ENCODE measurements around the gene PSG1.
"Not testable (repeated sequence)": the region's sequence is repeated elsewhere in the genome, so short reads cannot be mapped to it uniquely, and the experiment has no call there.

Gene PSG1

DNA sequence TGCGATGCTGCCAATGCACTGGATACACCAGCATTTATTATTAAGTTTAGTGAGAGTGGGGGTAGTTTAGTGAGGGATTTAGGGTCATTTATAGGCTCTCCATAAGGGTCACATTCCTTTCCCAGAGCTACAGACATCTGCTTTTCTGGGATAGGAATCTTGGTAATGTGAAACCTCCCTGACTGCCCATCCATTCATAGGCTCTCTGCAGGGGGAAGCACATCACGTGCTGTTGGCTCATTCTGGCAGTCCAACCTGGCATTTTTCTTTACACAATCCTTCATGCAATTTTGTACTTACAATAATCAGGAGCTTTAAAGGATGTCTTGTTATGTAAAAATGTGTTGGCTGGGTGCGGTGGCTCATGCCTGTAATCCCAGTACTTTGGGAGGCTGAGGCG, 21.0 kb upstream of the PSG1 start:
- not testable (repeated sequence) for H3K9ac ChIP-seq, H3K4me2 ChIP-seq, H3K4me3 ChIP-seq, H3K36me3 ChIP-seq, H3K27me3 ChIP-seq, H3K27ac ChIP-seq, H3K4me1 ChIP-seq, H4K20me1 ChIP-seq
- peaks cover 0 to 13% (median 6%) of the 10 kb centered on the region in 11 experiments; a peak in 7 of 22 replicates for H3K9me3 ChIP-seq (replicated peaks in 1 of 11)

- not testable (repeated sequence) for H3K4me3 ChIP-seq, H3K27ac ChIP-seq, H3K4me1 ChIP-seq, H3K27me3 ChIP-seq, H4K20me1 ChIP-seq, H3K36me3 ChIP-seq, H3K9ac ChIP-seq, H3K4me2 ChIP-seq
- H3K9me3 ChIP-seq (replicated peaks in 1 of 11), result peaks cover 0 to 13% (median 6%) of the 10 kb centered on the region in 11 experiments; a peak in 7 of 22 replicates
These were observed 20.2 kb upstream of the PSG1 start for GRCh38 chr19:42899674-42900073.

DNA sequence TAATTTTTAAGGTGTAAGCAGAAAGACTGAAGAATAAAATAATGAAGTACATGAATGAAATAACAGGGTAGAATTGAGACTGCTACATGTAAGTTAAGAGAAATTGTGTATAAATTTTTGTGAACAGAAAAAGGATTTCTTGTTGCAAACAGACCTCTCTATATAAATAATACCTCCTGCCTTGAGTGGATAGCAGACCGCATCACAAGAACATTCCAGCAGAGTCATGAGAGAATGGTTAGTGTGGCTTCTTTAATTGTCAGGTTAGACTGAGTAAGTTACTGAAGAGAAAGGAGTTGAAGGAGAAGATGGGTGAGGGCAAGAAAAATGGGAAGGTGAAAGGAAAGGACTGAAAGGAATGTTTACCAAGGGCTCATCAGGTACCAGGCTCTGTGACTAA, 19.6 kb upstream of the PSG1 start:
- H3K4me1 ChIP-seq, H3K9ac ChIP-seq, H3K27ac ChIP-seq, H4K20me1 ChIP-seq, H3K4me2 ChIP-seq, H3K27me3 ChIP-seq, H3K36me3 ChIP-seq, H3K4me3 ChIP-seq: not testable (repeated sequence)
- peaks cover 0 to 13% (median 7%) of the 10 kb centered on the region in 11 experiments; a peak in 8 of 22 replicates for H3K9me3 ChIP-seq (replicated peaks in 1 of 11)

DNA sequence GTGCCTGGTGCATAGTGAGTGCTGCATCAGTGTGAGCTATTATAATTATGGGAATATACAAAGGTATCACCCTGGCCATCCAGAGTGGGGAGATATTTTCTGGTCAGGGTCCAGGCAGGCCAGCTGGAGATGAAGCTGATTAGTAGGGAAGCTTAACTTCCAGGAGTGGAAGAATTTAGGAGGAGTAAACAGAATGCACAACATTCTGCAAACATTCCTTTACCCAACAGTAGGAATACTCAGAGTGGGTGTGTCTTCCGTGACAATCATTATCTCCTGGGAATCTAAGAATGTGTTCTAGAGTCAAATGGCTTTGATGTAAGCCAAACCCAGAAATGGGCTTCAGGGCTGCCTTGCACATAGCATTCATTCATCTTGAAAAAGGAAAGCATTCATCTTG, 19.1 kb upstream of the PSG1 start:
- not testable (repeated sequence) for H3K4me3 ChIP-seq, H3K27me3 ChIP-seq, H3K27ac ChIP-seq, H3K4me2 ChIP-seq, H3K9ac ChIP-seq, H4K20me1 ChIP-seq, H3K36me3 ChIP-seq, H3K4me1 ChIP-seq
- H3K9me3 ChIP-seq (replicated peaks in 1 of 11), result peaks cover 0 to 13% (median 7%) of the 10 kb centered on the region in 11 experiments; a peak in 8 of 22 replicates

GRCh38 chr19:42897729-42898128, 18.2 kb upstream of the PSG1 start:
- peaks cover 0 to 13% (median 7%) of the 10 kb centered on the region in 11 experiments; a peak in 8 of 22 replicates for H3K9me3 ChIP-seq (replicated peaks in 1 of 11)
- not testable (repeated sequence) for H3K4me2 ChIP-seq, H3K27me3 ChIP-seq, H3K4me1 ChIP-seq, H3K36me3 ChIP-seq, H4K20me1 ChIP-seq, H3K4me3 ChIP-seq, H3K9ac ChIP-seq, H3K27ac ChIP-seq

DNA sequence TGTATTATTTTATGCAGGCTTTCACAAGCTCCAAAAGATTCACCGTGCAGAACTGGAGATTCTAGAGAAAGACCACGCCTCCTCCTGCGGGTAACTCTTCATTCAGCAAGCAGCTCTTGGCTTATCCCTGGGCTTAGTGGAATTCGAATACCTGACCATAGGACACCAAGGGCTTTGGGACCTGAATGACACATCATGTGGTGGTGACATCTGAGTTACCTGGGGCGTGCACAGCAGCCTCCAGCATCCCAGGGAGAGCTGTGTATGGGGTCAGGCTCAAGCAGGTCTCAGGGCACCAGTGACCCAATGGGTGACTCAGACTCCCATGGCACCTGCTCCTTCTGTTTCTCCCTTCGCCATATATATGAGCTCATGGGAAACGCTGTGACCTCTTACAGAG, 10.9 kb upstream of the PSG1 start:
- not testable (repeated sequence) for H3K27ac ChIP-seq, H3K9ac ChIP-seq

GRCh38 chr19:42887876-42888445, 8.4 kb upstream of the PSG1 start:
- H3K27me3 ChIP-seq, H4K20me1 ChIP-seq, H3K4me1 ChIP-seq, H3K27ac ChIP-seq, H3K9ac ChIP-seq, H3K4me2 ChIP-seq, H3K4me3 ChIP-seq, H3K36me3 ChIP-seq: not testable (repeated sequence)
- H3K9me3 ChIP-seq (replicated peaks in 1 of 11), result peaks cover 9 to 21% (median 13%) of the 10 kb centered on the region in 11 experiments; a peak in 21 of 22 replicates

More for the DNA sequence above, 10.9 kb upstream of the PSG1 start:
- not testable (repeated sequence) for H4K20me1 ChIP-seq, H3K4me3 ChIP-seq, H3K4me1 ChIP-seq, H3K27me3 ChIP-seq, H3K36me3 ChIP-seq, H3K4me2 ChIP-seq
- H3K9me3 ChIP-seq (replicated peaks in 1 of 11), result peaks cover 9 to 21% (median 15%) of the 10 kb centered on the region in 11 experiments; a peak in 21 of 22 replicates

DNA sequence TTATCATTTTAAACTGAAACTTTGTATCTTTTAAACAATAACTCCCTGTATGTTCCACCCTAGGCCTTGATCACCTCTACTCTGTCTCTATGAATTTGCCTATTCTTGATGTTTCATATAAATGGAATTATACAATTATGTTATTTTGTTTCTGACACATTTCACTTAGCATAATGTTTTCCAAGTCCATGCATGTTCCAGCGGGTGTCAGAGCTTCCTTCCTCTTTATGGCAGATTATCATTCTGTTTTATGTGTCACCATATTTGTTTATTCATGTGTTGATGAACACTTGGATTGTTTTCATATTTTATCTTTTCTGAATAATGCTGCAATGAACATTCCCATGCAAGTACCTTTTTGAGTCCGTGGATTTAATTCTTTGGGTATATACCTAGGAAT, 3.2 kb upstream of the PSG1 start:
- not testable (repeated sequence) for H3K9me3 ChIP-seq (replicated peaks in 1 of 11); H3K27me3 ChIP-seq; H3K27ac ChIP-seq; H4K20me1 ChIP-seq; H3K36me3 ChIP-seq; H3K4me3 ChIP-seq; H3K4me2 ChIP-seq; H3K4me1 ChIP-seq; H3K9ac ChIP-seq

GRCh38 chr19:42882010-42882409, 2.5 kb upstream of the PSG1 start:
- not testable (repeated sequence) for H4K20me1 ChIP-seq; H3K4me2 ChIP-seq; H3K27me3 ChIP-seq; H3K4me3 ChIP-seq; H3K9me3 ChIP-seq (replicated peaks in 1 of 11); H3K36me3 ChIP-seq; H3K27ac ChIP-seq; H3K9ac ChIP-seq; H3K4me1 ChIP-seq

GRCh38 chr19:42881279-42881678, 1.8 kb upstream of the PSG1 start:
- H3K9me3 ChIP-seq (replicated peaks in 1 of 11); H3K27me3 ChIP-seq; H3K27ac ChIP-seq; H4K20me1 ChIP-seq; H3K36me3 ChIP-seq; H3K4me3 ChIP-seq; H3K4me2 ChIP-seq; H3K4me1 ChIP-seq; H3K9ac ChIP-seq: not testable (repeated sequence)

DNA sequence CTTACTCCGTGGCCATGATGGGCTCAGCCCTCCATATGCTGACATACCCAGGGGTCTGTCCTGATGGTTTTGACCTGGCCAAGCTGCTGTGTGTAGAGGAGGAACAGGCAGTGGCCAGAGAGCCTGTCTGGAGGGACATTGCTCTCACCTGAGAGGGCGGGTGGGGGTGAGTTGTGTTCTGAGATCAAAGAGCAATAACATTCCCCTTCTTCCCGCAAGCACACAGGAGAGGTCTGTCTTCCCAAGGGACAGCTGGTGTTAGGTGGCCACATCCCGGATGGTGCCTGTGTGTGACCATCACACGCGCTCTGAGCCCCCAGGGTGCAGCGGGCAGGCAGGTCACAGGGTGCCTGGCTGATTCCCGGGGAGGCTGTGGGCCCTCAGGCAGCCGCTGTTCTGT, 1.1 kb upstream of the PSG1 start:
- H3K27me3 ChIP-seq; H3K4me3 ChIP-seq; H3K4me1 ChIP-seq; H3K9ac ChIP-seq; H3K36me3 ChIP-seq; H3K9me3 ChIP-seq (replicated peaks in 1 of 11); H3K4me2 ChIP-seq; H3K27ac ChIP-seq; H4K20me1 ChIP-seq: not testable (repeated sequence)

DNA sequence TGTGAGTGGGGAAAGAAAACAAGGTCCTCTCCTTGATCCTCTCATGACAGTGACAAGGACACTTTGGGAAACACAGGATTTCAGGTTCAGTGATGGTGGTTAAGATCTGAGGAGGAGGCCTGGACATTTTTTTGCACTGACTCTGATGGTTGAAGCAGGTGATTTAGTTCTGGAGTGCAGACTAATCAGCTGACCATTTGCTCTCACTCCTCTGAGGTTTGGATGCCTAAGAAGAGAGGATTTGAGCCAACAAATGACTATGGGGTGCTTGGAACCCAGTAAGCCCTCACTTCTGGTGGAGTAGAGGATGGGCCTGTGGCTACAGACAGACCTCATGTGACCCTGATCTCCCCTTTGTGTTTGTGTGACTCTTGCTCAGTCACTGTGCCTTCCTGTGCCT, 2.9 kb downstream of the PSG1 start:
- H3K9me3 ChIP-seq (replicated peaks in 1 of 11); H3K4me1 ChIP-seq; H3K4me2 ChIP-seq: not testable (repeated sequence)

GRCh38 chr19:42875881-42876280, 3.6 kb downstream of the PSG1 start:
- H3K4me1 ChIP-seq; H3K36me3 ChIP-seq; H3K9ac ChIP-seq; H3K4me2 ChIP-seq; H3K27me3 ChIP-seq; H3K4me3 ChIP-seq; H4K20me1 ChIP-seq; H3K27ac ChIP-seq; H3K9me3 ChIP-seq (replicated peaks in 1 of 11): not testable (repeated sequence)

More for the DNA sequence above, 2.9 kb downstream of the PSG1 start:
- not testable (repeated sequence) for H3K36me3 ChIP-seq, H3K27me3 ChIP-seq, H4K20me1 ChIP-seq, H3K9ac ChIP-seq, H3K27ac ChIP-seq, H3K4me3 ChIP-seq

- H3K27ac ChIP-seq; H3K4me2 ChIP-seq; H3K4me1 ChIP-seq; H3K9me3 ChIP-seq (replicated peaks in 1 of 11); H4K20me1 ChIP-seq; H3K9ac ChIP-seq; H3K4me3 ChIP-seq; H3K36me3 ChIP-seq; H3K27me3 ChIP-seq: not testable (repeated sequence)
These were observed 4.4 kb downstream of the PSG1 start for GRCh38 chr19:42874901-42875813.

All from BLaER1 treated with 17β-estradiol and CSF1 and Interleukin-3, amounts not matched to agents 10 nM and 100 nM (cell line).